Keratinocyte (primary cell): ENCODE results near the gene TWNK. TPM values are rescaled to one million over a fixed set of nuclear protein-coding genes. Genes with fewer than 3 reads are reported as not detected.
A peak's percentile ranks its signal among the peaks of the same experiment; 100 is the strongest.

Experiments used
- DNase-seq: peaks from one replicate; pipeline ENCODE4 v3.0.0-alpha.2; 2011; ENCODE audit warnings: low read depth, missing footprints, low spot score
- FAIRE-seq: peaks from 2 replicates; lab custom pipeline; 2011; peaks lifted over from hg19 to GRCh38; lab: Jason Lieb, UNC
- H2AFZ ChIP-seq: 2 replicates; pipeline ENCODE4 v1.6.0; 2012; ENCODE audit warnings: low read length, control low read depth, inconsistent platforms; ENCODE audit not compliant: control insufficient read depth
- H3K27ac ChIP-seq: 2 replicates; pipeline ENCODE4 v1.5.1; 2011; ENCODE audit warnings: low read length; ENCODE audit not compliant: control insufficient read depth, insufficient read depth
- H3K27me3 ChIP-seq: 3 replicates; pipeline ENCODE4 v1.6.0; 2011; ENCODE audit warnings: low read length; ENCODE audit not compliant: control insufficient read depth, insufficient read depth; ENCODE audit errors: extremely low read depth
- H3K36me3 ChIP-seq, 2 experiments: 2 replicates in 1 of 2; 3 replicates in 1 of 2; pipeline ENCODE4 v1.5.1; 2011; ENCODE audit warnings: low read length in 2 of 2, mild to moderate bottlenecking in 1 of 2; ENCODE audit not compliant: control insufficient read depth in 2 of 2, insufficient read depth in 2 of 2; ENCODE audit errors: extremely low read depth in 1 of 2
- H3K4me1 ChIP-seq: 3 replicates; pipeline ENCODE4 v1.5.1; 2011; ENCODE audit warnings: low read length; ENCODE audit not compliant: control insufficient read depth, insufficient read depth; ENCODE audit errors: extremely low read depth
- H3K4me2 ChIP-seq: 3 replicates; pipeline ENCODE4 v1.6.0; 2011; ENCODE audit warnings: low read depth, low read length; ENCODE audit not compliant: control insufficient read depth, insufficient read depth; ENCODE audit errors: extremely low read depth
- H3K4me3 ChIP-seq, 3 experiments: fragments of 200-600 bp in 1 of 3; sonication (generic) in 1 of 3; 2 replicates in 2 of 3; 3 replicates in 1 of 3; pipeline ENCODE4 v1.5.1; 2011 to 2016; ENCODE audit warnings: low read length in 3 of 3, mild to moderate bottlenecking in 3 of 3, control low read depth in 2 of 3, inconsistent platforms in 1 of 3, low read depth in 1 of 3, mixed read lengths in 1 of 3, mixed run types in 1 of 3, moderate library complexity in 1 of 3; ENCODE audit not compliant: control insufficient read depth in 2 of 3, insufficient read depth in 2 of 3; ENCODE audit errors: extremely low read depth in 1 of 3
- H3K79me2 ChIP-seq: 2 replicates; pipeline ENCODE4 v1.6.0; 2012; ENCODE audit warnings: low read length; ENCODE audit not compliant: control insufficient read depth, insufficient read depth
- H3K9ac ChIP-seq: 3 replicates; pipeline ENCODE4 v1.6.0; 2011; ENCODE audit warnings: low read length; ENCODE audit not compliant: control insufficient read depth, insufficient read depth; ENCODE audit errors: extremely low read depth
- H3K9me1 ChIP-seq: 3 replicates; pipeline ENCODE4 v1.6.0; 2011; ENCODE audit warnings: low read length; ENCODE audit not compliant: control insufficient read depth, insufficient read depth; ENCODE audit errors: extremely low read depth
- H3K9me3 ChIP-seq: 2 replicates; pipeline ENCODE4 v1.5.1; 2012; ENCODE audit warnings: low read depth, low read length; ENCODE audit not compliant: control insufficient read depth
- H4K20me1 ChIP-seq: 3 replicates; pipeline ENCODE4 v1.6.0; 2011; ENCODE audit warnings: low read length; ENCODE audit not compliant: control insufficient read depth, insufficient read depth; ENCODE audit errors: extremely low read depth
- CTCF ChIP-seq, 3 experiments: IDR thresholded peaks in 1 of 3; conservative IDR thresholded peaks in 1 of 3; optimal IDR thresholded peaks in 1 of 3; 2 replicates in 2 of 3; 3 replicates in 1 of 3; pipeline versions ENCODE3 to v1.5.1; 2011; ENCODE audit warnings: low read length in 3 of 3, mild to moderate bottlenecking in 3 of 3, moderate library complexity in 2 of 3, control low read depth in 1 of 3, inconsistent platforms in 1 of 3; ENCODE audit not compliant: insufficient read depth in 2 of 3; ENCODE audit errors: extremely low read depth in 1 of 3
- EZH2 ChIP-seq: IDR thresholded peaks from one replicate; pipeline ENCODE4 v1.6.1; 2012; ENCODE audit warnings: inconsistent platforms, mild to moderate bottlenecking, low read length, moderate library complexity
- dilution Hi-C: fragments of 300-500 bp; cut with MboI; formaldehyde crosslinking; loops from one replicate; pipeline ENCODE4 v1.7.0; 2020; ENCODE audit warnings: low sequenced_read_pairs; ENCODE audit not compliant: extremely low pct_ligation_motif_present
- polyA plus RNA-seq, 5 experiments: library from polyadenylated mRNA; depleted of rRNA in 3 of 5; stranded (reverse) in 3 of 5; stranded (forward) in 1 of 5; unstranded in 1 of 5; fragments of >200 nt; gene quantifications; 1 replicate in 1 of 5; 2 replicates in 3 of 5; 3 replicates in 1 of 5; pipeline versions ENCODE4 v1.2.1 to v1.2.3, GENCODE V29; 2011 to 2012; ENCODE audit warnings: missing spikeins in 2 of 5, low read depth in 1 of 5, low replicate concordance in 1 of 5

TWNK gene
- polyA plus RNA-seq, 1 donor (not counting 4 experiments of a cell fraction or from before 2014, with no cell fraction given): 12.9 TPM

- Histone ChIP-seq H4K20me1 (no peaks in the 10 kb centered on the region), H3K9me3 (no peaks in the 10 kb centered on the region), H3K9ac (no peak overlapping the region), H3K4me3 (no peak overlapping the region), H3K36me3 (no peaks in the 10 kb centered on the region), H2AFZ (no peak overlapping the region), H3K27me3 (no peaks in the 10 kb centered on the region), H3K4me1 (no peaks in the 10 kb centered on the region), H3K79me2 (no peaks in the 10 kb centered on the region), H3K4me2 (peak overlapping the region; percentile 59), H3K27ac (no peak overlapping the region), H3K9me1 (peaks cover 2% of the 10 kb centered on the region)
- FAIRE-seq (no peak), DNase-seq (no peak)
- TF ChIP-seq CTCF (optimal IDR thresholded peaks at IDR 0.05 in 1 of 3, IDR thresholded peaks at IDR 0.05 in 1 of 3, conservative IDR thresholded peaks at IDR 0.05 in 1 of 3; ENCODE audit: extremely low read depth in 1 of 3, insufficient read depth in 2 of 3, low read length in 3 of 3): no peak
- TF ChIP-seq EZH2: no peak
- dilution Hi-C loops: no loop called here
These were observed 17.0 kb upstream of the TWNK start for GRCh38 chr10:100970076-100970913.

GRCh38 chr10:100970914-100971811, 16.2 kb upstream of the TWNK start:
- dilution Hi-C loops: no loop called here
- Histone ChIP-seq H3K9me3 (no peaks in the 10 kb centered on the region), H3K4me1 (no peaks in the 10 kb centered on the region), H2AFZ (no peak overlapping the region), H4K20me1 (no peaks in the 10 kb centered on the region), H3K79me2 (no peaks in the 10 kb centered on the region), H3K4me2 (no peak overlapping the region), H3K4me3 (no peak overlapping the region), H3K27ac (no peak overlapping the region), H3K27me3 (no peaks in the 10 kb centered on the region), H3K9ac (no peak overlapping the region), H3K9me1 (peaks cover 2% of the 10 kb centered on the region), H3K36me3 (no peaks in the 10 kb centered on the region)
- FAIRE-seq (no peak), DNase-seq (no peak)
- TF ChIP-seq CTCF (optimal IDR thresholded peaks at IDR 0.05 in 1 of 3, IDR thresholded peaks at IDR 0.05 in 1 of 3, conservative IDR thresholded peaks at IDR 0.05 in 1 of 3; ENCODE audit: extremely low read depth in 1 of 3, insufficient read depth in 2 of 3, low read length in 3 of 3): no peak
- TF ChIP-seq EZH2: no peak
